HUES6 (cell line): ENCODE data around the gene VMO1.
"Not testable (repeated sequence)": the region's sequence is repeated elsewhere in the genome, so short reads cannot be mapped to it uniquely, and the experiment has no call there.

ENCODE experiments used
- H3K27ac ChIP-seq: 2 replicates; pipeline ENCODE4 v1.7.0; 2013; ENCODE audit warnings: low read depth, mild to moderate bottlenecking, low read length, inconsistent platforms
- H3K27me3 ChIP-seq: 2 replicates; pipeline ENCODE4 v1.6.1; 2013; ENCODE audit warnings: low read length; ENCODE audit not compliant: control insufficient read depth, insufficient read depth
- H3K36me3 ChIP-seq: 2 replicates; pipeline ENCODE4 v1.6.1; 2013; ENCODE audit warnings: low read length; ENCODE audit not compliant: control insufficient read depth, insufficient read depth
- H3K4me1 ChIP-seq: 2 replicates; pipeline ENCODE4 v1.6.1; 2013; ENCODE audit warnings: low read length; ENCODE audit not compliant: control insufficient read depth, insufficient read depth
- H3K4me3 ChIP-seq: 2 replicates; pipeline ENCODE4 v1.5.1; 2013; ENCODE audit warnings: low read depth, low read length
- H3K9ac ChIP-seq: one replicate; pipeline ENCODE4 v1.6.1; 2013; ENCODE audit warnings: mild to moderate bottlenecking, low read length
- H3K9me3 ChIP-seq: 2 replicates; pipeline ENCODE4 v1.6.1; 2013; ENCODE audit warnings: low read depth, low read length; ENCODE audit not compliant: control insufficient read depth, insufficient read depth

The VMO1 gene

GRCh38 chr17:4786106-4786511 lies at the start of gene VMO1:
Gene VMO1 (minus strand): TSS chr17:4786364. CDS start chr17:4786352, 12 bp downstream.
- H3K36me3 ChIP-seq: no peaks in the 10 kb centered on the region
- H3K4me3 ChIP-seq: peak within 1 kb of the TSS; percentile 6; the same call in 1 of the 2 replicates
- no peak within 1 kb of the TSS for H3K27ac ChIP-seq
- no peaks in the 10 kb centered on the region for H3K9me3 ChIP-seq
- peaks cover 88% of the 10 kb centered on the region for H3K27me3 ChIP-seq
- H3K9ac ChIP-seq: no peak within 1 kb of the TSS
- H3K4me1 ChIP-seq: peaks cover 23% of the 10 kb centered on the region

- H3K36me3 ChIP-seq: 0 out of 2 replicates have a peak, but pooled peaks cover 4% of the 10 kb centered on the region
- H3K4me3 ChIP-seq: peak overlapping the region; percentile 88
- H3K9me3 ChIP-seq: no peaks in the 10 kb centered on the region
- H3K27me3 ChIP-seq: no peaks in the 10 kb centered on the region
- no peak overlapping the region for H3K27ac ChIP-seq
- H3K9ac ChIP-seq: peak overlapping the region; percentile 82
- peaks cover 17% of the 10 kb centered on the region for H3K4me1 ChIP-seq
Observed at GRCh38 chr17:4834681-4835020, 48.5 kb upstream of the VMO1 start.

GRCh38 chr17:4833941-4834680 lies 47.9 kb upstream of the VMO1 start:
- Histone ChIP-seq H3K27me3 (no peaks in the 10 kb centered on the region), H3K9ac (peak overlapping the region; percentile 82), H3K4me1 (peaks cover 17% of the 10 kb centered on the region), H3K27ac (peak overlapping the region; percentile 51; the same call in 1 of the 2 replicates), H3K4me3 (peak overlapping the region; percentile 88), H3K9me3 (no peaks in the 10 kb centered on the region), H3K36me3 (0 out of 2 replicates have a peak, but pooled peaks cover 4% of the 10 kb centered on the region)

- H3K9me3 ChIP-seq: no peaks in the 10 kb centered on the region
- peak within 1 kb of the TSS; percentile 52 for H3K27ac ChIP-seq
Observed at GRCh38 chr17:4833178-4833940, 47.2 kb upstream of the VMO1 start, which contains the start of gene MINK1. Gene MINK1 (plus strand): TSS chr17:4833340. CDS start chr17:4833584, 244 bp downstream.

GRCh38 chr17:4832829-4833177 lies 46.6 kb upstream of the VMO1 start:
- H3K4me1 ChIP-seq: peaks cover 15% of the 10 kb centered on the region
- H3K27me3 ChIP-seq, H3K36me3 ChIP-seq, H3K9me3 ChIP-seq: not testable (repeated sequence)
- peak overlapping the region; percentile 72 for H3K9ac ChIP-seq
- peak overlapping the region; percentile 52; the same call in 1 of the 2 replicates for H3K27ac ChIP-seq
- peak overlapping the region; percentile 88 for H3K4me3 ChIP-seq

More at GRCh38 chr17:4833178-4833940, 47.2 kb upstream of the VMO1 start, which contains the start of gene MINK1:
- Histone ChIP-seq H3K27me3 (no peaks in the 10 kb centered on the region), H3K4me3 (peak within 1 kb of the TSS; percentile 88), H3K36me3 (0 out of 2 replicates have a peak, but pooled peaks cover 4% of the 10 kb centered on the region), H3K4me1 (peaks cover 17% of the 10 kb centered on the region), H3K9ac (peak within 1 kb of the TSS; percentile 82)

GRCh38 chr17:4827399-4827798 lies 41.2 kb upstream of the VMO1 start:
- Histone ChIP-seq H3K27me3 (no peaks in the 10 kb centered on the region), H3K27ac (no peak overlapping the region), H3K9ac (no peak overlapping the region), H3K36me3 (peaks cover 13% of the 10 kb centered on the region), H3K9me3 (no peaks in the 10 kb centered on the region), H3K4me1 (peaks cover 5% of the 10 kb centered on the region; the same call in 1 of the 2 replicates), H3K4me3 (no peak overlapping the region)

GRCh38 chr17:4823373-4824089 lies 37.4 kb upstream of the VMO1 start:
- no peak overlapping the region for H3K4me3 ChIP-seq

DNA sequence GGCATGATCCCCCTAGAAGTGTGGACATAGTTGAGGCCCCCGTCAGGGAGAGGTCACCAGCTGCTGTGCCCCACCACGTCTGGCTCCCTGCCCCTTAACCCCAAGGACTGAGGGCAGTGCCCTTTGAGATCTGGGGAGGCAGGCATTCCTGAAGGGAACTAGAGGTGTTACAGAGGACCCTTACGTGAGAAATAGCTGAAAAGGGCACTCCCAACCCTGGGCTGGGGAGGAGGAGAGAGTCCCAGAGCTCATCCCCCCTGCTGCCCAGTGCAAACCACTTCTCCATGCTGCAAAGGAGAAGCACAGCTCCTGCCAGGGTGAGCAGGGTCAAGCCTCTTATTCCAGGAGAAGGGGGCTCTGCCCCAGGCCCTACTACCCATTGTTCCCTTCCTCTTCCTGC lies 36.7 kb upstream of the VMO1 start:
- no peak overlapping the region for H3K9ac ChIP-seq
- H3K27ac ChIP-seq: no peak overlapping the region
- no peaks in the 10 kb centered on the region for H3K27me3 ChIP-seq
- H3K4me1 ChIP-seq: peaks cover 5% of the 10 kb centered on the region; the same call in 1 of the 2 replicates
- no peak overlapping the region for H3K4me3 ChIP-seq
- H3K9me3 ChIP-seq: no peaks in the 10 kb centered on the region
- H3K36me3 ChIP-seq: peaks cover 37% of the 10 kb centered on the region

More at GRCh38 chr17:4823373-4824089, 37.4 kb upstream of the VMO1 start:
- Histone ChIP-seq H3K9ac (no peak overlapping the region), H3K4me1 (peaks cover 5% of the 10 kb centered on the region; the same call in 1 of the 2 replicates), H3K9me3 (no peaks in the 10 kb centered on the region), H3K27me3 (no peaks in the 10 kb centered on the region), H3K27ac (no peak overlapping the region), H3K36me3 (peaks cover 32% of the 10 kb centered on the region)

GRCh38 chr17:4818276-4818675 lies 32.1 kb upstream of the VMO1 start:
- no peaks in the 10 kb centered on the region for H3K9me3 ChIP-seq
- no peaks in the 10 kb centered on the region for H3K27me3 ChIP-seq
- H3K36me3 ChIP-seq: peaks cover 66% of the 10 kb centered on the region

GRCh38 chr17:4816826-4817225 lies 30.7 kb upstream of the VMO1 start:
- H3K27ac ChIP-seq: no peak overlapping the region
- H3K9me3 ChIP-seq: no peaks in the 10 kb centered on the region
- no peaks in the 10 kb centered on the region for H3K4me1 ChIP-seq
- H3K4me3 ChIP-seq: no peak overlapping the region
- peaks cover 56% of the 10 kb centered on the region for H3K36me3 ChIP-seq
- no peak overlapping the region for H3K9ac ChIP-seq
- no peaks in the 10 kb centered on the region for H3K27me3 ChIP-seq

More at GRCh38 chr17:4818276-4818675, 32.1 kb upstream of the VMO1 start:
- no peak overlapping the region for H3K4me3 ChIP-seq
- H3K9ac ChIP-seq: no peak overlapping the region
- H3K27ac ChIP-seq: no peak overlapping the region
- H3K4me1 ChIP-seq: no peaks in the 10 kb centered on the region
